Epithelial cell of proximal tubule (primary cell): ENCODE data around the gene LLGL2. TPM values are rescaled to one million over a fixed set of nuclear protein-coding genes. Genes with fewer than 3 reads are reported as not detected.
"Not testable (repeated sequence)": the region's sequence is repeated elsewhere in the genome, so short reads cannot be mapped to it uniquely, and the experiment has no call there.

Experiments used
- DNase-seq: peaks from one replicate; pipeline ENCODE4 v3.0.0-alpha.2; 2011; ENCODE audit warnings: low read depth
- H3K4me3 ChIP-seq: 2 replicates; pipeline ENCODE4 v1.5.1; 2011; ENCODE audit warnings: low read depth, mild to moderate bottlenecking, low read length
- CTCF ChIP-seq: conservative IDR thresholded peaks from 2 replicates; pipeline ENCODE4 v1.5.1; 2012; ENCODE audit warnings: low read depth, mild to moderate bottlenecking, low read length
- total RNA-seq: library from RNA; depleted of rRNA; stranded (reverse); fragments of >200 nt; gene quantifications from 2 replicates; pipeline ENCODE4 v1.2.3, GENCODE V29; 2015

LLGL2 gene
- total RNA-seq, 1 donor from 2014 or later: 64.7 TPM

GRCh38 chr17:75589012-75589918 lies 63.8 kb downstream of the LLGL2 start:
- TF ChIP-seq CTCF: peak; percentile 37
- DNase-seq: no peak
- peak overlapping the region; percentile 62 for H3K4me3 ChIP-seq

DNA sequence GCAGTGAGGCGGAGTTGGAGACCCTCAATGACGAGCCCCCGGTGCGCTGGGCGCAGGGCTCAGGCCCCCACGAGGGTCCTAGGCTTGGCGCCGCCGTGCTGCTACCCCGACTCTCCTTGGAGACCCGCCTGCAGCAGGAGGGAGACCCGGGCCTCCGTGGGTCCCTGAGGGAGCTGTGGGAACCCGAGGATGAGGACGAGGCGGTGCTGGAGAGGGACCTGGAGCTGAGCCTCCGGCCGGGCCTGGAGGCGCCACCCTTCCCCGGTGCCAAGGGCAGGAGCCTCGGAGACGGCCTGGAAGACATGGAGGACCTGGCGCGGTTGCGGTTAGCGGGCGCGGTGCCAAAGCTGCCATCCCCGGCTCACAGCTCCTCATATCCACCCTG lies 64.4 kb downstream of the LLGL2 start:
- peak overlapping the region; percentile 62 for H3K4me3 ChIP-seq
- no peak for DNase-seq
- TF ChIP-seq CTCF: no peak

- no peak for TF ChIP-seq CTCF
- H3K4me3 ChIP-seq: no peak overlapping the region
- DNase-seq: no peak
These were observed 64.8 kb downstream of the LLGL2 start for GRCh38 chr17:75590314-75590761.

- no peak for TF ChIP-seq CTCF
- no peak for DNase-seq
These were observed 65.6 kb downstream of the LLGL2 start for GRCh38 chr17:75590849-75591721.

GRCh38 chr17:75591722-75592302 lies 66.3 kb downstream of the LLGL2 start:
- no peak overlapping the region for H3K4me3 ChIP-seq
- no peak for DNase-seq
- no peak for TF ChIP-seq CTCF

More at GRCh38 chr17:75590849-75591721, 65.6 kb downstream of the LLGL2 start:
- no peak overlapping the region for H3K4me3 ChIP-seq

DNA sequence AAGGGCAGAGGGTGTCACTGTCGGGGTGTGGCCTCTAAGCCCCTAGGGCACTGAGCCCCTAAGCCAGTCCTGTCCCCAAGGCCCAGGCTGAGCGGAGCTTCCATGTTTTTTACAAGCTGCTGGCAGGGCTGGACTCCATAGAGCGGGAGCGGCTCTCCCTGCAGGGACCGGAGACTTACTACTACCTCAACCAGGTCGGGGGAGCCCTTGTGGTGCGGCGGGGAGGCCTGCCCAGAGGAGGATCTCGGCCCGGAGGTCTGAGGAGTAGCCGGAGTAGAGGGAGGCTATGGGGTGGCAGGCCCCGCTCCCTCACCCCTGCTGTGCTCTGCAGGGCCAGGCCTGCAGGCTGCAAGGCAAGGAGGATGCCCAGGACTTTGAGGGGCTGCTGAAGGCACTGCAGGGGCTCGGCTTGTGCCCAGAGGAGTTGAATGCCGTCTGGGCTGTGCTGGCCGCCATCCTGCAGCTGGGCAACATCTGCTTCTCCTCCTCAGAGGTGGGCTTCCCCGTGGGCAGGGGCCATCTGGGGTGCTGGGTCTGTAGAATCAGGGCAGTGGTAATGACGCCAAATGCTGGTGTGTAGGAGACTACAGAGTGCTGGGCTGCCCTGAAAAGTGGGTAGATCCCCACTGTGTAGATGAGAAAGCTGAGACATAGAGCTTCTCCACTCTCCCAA lies 67.0 kb downstream of the LLGL2 start:
- TF ChIP-seq CTCF: no peak
- H3K4me3 ChIP-seq: no peak overlapping the region

DNA sequence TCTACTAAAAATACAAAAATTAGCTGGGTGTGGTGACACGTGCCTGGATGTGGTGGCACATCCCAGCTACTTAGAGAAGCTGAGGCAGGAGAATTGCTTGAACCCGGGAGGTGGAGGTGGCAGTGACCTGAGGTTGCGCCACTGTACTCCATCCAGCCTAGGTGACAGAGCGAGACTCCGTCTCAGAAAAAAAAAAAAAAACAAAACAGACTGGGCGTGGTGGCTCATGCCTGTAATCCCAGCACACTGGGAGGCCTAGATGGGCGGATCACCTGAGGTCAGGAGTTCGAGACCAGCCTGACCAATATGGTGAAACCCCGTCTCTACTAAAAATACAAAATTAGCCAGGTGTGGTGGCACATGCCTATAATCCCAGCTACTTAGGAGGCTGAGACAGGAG lies 67.9 kb downstream of the LLGL2 start:
- not testable (repeated sequence) for DNase-seq, H3K4me3 ChIP-seq

More for the DNA sequence above, 67.0 kb downstream of the LLGL2 start:
- no peak for DNase-seq
